ENCODE measurements around the gene HEPACAM2.

GRCh38 chr7:93194386-93194785 lies 31.9 kb downstream of the HEPACAM2 start:
- TF ChIP-seq CTCF (IDR thresholded peaks at IDR 0.05 in 4 of 5, conservative IDR thresholded peaks at IDR 0.05 in 1 of 5) = no peak
- no peak for TF ChIP-seq POLR2A (IDR thresholded peaks at IDR 0.05)

Measured in gastrocnemius medialis (tissue), 4 donors.